Muscle of leg (tissue), 11 donors: ENCODE results near the gene GAS7. TPM values are rescaled to one million over a fixed set of nuclear protein-coding genes. Genes with fewer than 3 reads are reported as not detected.
"Not testable (repeated sequence)": the region's sequence is repeated elsewhere in the genome, so short reads cannot be mapped to it uniquely, and the experiment has no call there.

Source experiments
- DNase-seq: peaks from one replicate; pipeline ENCODE4 v3.0.0; 2013
- H3K27ac ChIP-seq: one replicate; pipeline ENCODE4 v1.5.1; 2013; ENCODE audit warnings: mild to moderate bottlenecking, low read length, control low read depth
- H3K27me3 ChIP-seq: one replicate; pipeline ENCODE4 v1.6.1; 2013; ENCODE audit warnings: low read length; ENCODE audit not compliant: control insufficient read depth, insufficient read depth
- H3K36me3 ChIP-seq: one replicate; pipeline ENCODE4 v1.6.1; 2013; ENCODE audit warnings: low read length; ENCODE audit not compliant: control insufficient read depth, insufficient read depth
- H3K4me1 ChIP-seq: one replicate; pipeline ENCODE4 v1.6.1; 2013; ENCODE audit warnings: low read length; ENCODE audit not compliant: control insufficient read depth, insufficient read depth
- H3K4me3 ChIP-seq: one replicate; pipeline ENCODE4 v1.5.1; 2013; ENCODE audit warnings: low read length, control low read depth
- H3K9me3 ChIP-seq: replicated peaks from 2 replicates; pipeline ENCODE4 v1.6.1; 2013; ENCODE audit warnings: low read depth, low read length; ENCODE audit not compliant: control insufficient read depth
- WGBS: methylation state at CpG from one replicate; pipeline ENCODE4 v1.1.5; 2013; ENCODE audit warnings: missing lambda C conversion rate; ENCODE audit not compliant: insufficient coverage; 5-methylcytosine and 5-hydroxymethylcytosine counted together
- polyA plus RNA-seq, 8 donors: library from polyadenylated mRNA; unstranded; fragments of 120-200 nt; gene quantifications; one replicate each; pipeline versions ENCODE4 v1.2.1 to v1.2.3, GENCODE V29; 2013; ENCODE audit warnings: inconsistent platforms in 1 of 8, low replicate concordance in 1 of 8; ENCODE audit not compliant: insufficient read length in 8 of 8, insufficient read depth in 1 of 8
- total RNA-seq: library from RNA; stranded (reverse); fragments of 120-200 nt; gene quantifications from one replicate; pipeline ENCODE4 v1.2.4, GENCODE V29; 2013

Gene GAS7
- total and polyA plus RNA-seq, 9 donors = 33.3 to 68.9 (median 45.9) TPM

GRCh38 chr17:9928601-9929333 lies 269.6 kb downstream of the GAS7 start:
- Histone ChIP-seq H3K4me3 (no peak overlapping the region), H3K4me1 (peaks cover 22% of the 10 kb centered on the region), H3K27ac (peak overlapping the region; percentile 70), H3K27me3 (peaks cover 7% of the 10 kb centered on the region), H3K9me3 (no peaks in the 10 kb centered on the region), H3K36me3 (peaks cover 11% of the 10 kb centered on the region)
- 28% methylated on average over 6 of the region's 13 CpGs for WGBS
- DNase-seq = peak; percentile 97

GRCh38 chr17:9926150-9926804 lies 272.1 kb downstream of the GAS7 start:
- WGBS = 85% methylated on average over 17 of the region's 21 CpGs
- H3K4me1 ChIP-seq = peaks cover 18% of the 10 kb centered on the region
- no peak overlapping the region for H3K4me3 ChIP-seq
- DNase-seq = no peak
- peaks cover 8% of the 10 kb centered on the region for H3K36me3 ChIP-seq
- no peaks in the 10 kb centered on the region for H3K9me3 ChIP-seq
- no peak overlapping the region for H3K27ac ChIP-seq
- H3K27me3 ChIP-seq = peaks cover 3% of the 10 kb centered on the region

GRCh38 chr17:9925457-9925856 lies 272.9 kb downstream of the GAS7 start:
- Histone ChIP-seq H3K9me3 (no peaks in the 10 kb centered on the region), H3K27me3 (no peaks in the 10 kb centered on the region), H3K27ac (no peak overlapping the region), H3K4me1 (peaks cover 11% of the 10 kb centered on the region), H3K4me3 (no peak overlapping the region), H3K36me3 (peaks cover 9% of the 10 kb centered on the region)
- WGBS = 83% methylated on average over 6 of the region's 11 CpGs
- DNase-seq = no peak

- 6% methylated on average over 5 of the region's 6 CpGs for WGBS
- Histone ChIP-seq H3K4me3 (no peak overlapping the region), H3K27ac (no peak overlapping the region), H3K27me3 (no peaks in the 10 kb centered on the region), H3K4me1 (peaks cover 11% of the 10 kb centered on the region), H3K9me3 (no peaks in the 10 kb centered on the region), H3K36me3 (peaks cover 11% of the 10 kb centered on the region)
- DNase-seq = peak; percentile 87
Observed at GRCh38 chr17:9924735-9925191, 273.6 kb downstream of the GAS7 start.

- H3K36me3 ChIP-seq = peaks cover 31% of the 10 kb centered on the region
- WGBS = 100% methylated on average over 4 of the region's 14 CpGs
- DNase-seq = no peak
Observed at GRCh38 chr17:9922012-9922848, 276.2 kb downstream of the GAS7 start.

GRCh38 chr17:9921216-9921615 lies 277.2 kb downstream of the GAS7 start:
- peaks cover 41% of the 10 kb centered on the region for H3K36me3 ChIP-seq
- not testable (repeated sequence) for DNase-seq, H3K27me3 ChIP-seq, H3K4me1 ChIP-seq, H3K4me3 ChIP-seq, H3K27ac ChIP-seq, H3K9me3 ChIP-seq
- 96% methylated on average over 7 of the region's 13 CpGs for WGBS

More at GRCh38 chr17:9922012-9922848, 276.2 kb downstream of the GAS7 start:
- H3K9me3 ChIP-seq = no peaks in the 10 kb centered on the region
- H3K27ac ChIP-seq = no peak overlapping the region
- no peaks in the 10 kb centered on the region for H3K4me1 ChIP-seq
- no peak overlapping the region for H3K4me3 ChIP-seq
- H3K27me3 ChIP-seq = no peaks in the 10 kb centered on the region

- Histone ChIP-seq H3K27ac (no peak overlapping the region), H3K4me1 (no peaks in the 10 kb centered on the region), H3K4me3 (no peak overlapping the region), H3K36me3 (peaks cover 55% of the 10 kb centered on the region), H3K27me3 (no peaks in the 10 kb centered on the region), H3K9me3 (no peaks in the 10 kb centered on the region)
- WGBS = 82% methylated on average over 5 of the region's 5 CpGs
- DNase-seq = no peak
Observed at GRCh38 chr17:9918804-9919352, 279.5 kb downstream of the GAS7 start.

- Histone ChIP-seq H3K27me3 (no peaks in the 10 kb centered on the region), H3K4me3 (no peak overlapping the region), H3K36me3 (peaks cover 60% of the 10 kb centered on the region), H3K27ac (no peak overlapping the region), H3K4me1 (no peaks in the 10 kb centered on the region), H3K9me3 (no peaks in the 10 kb centered on the region)
- WGBS = 92% methylated on average over 2 of the region's 8 CpGs
- DNase-seq = no peak
Observed at GRCh38 chr17:9918352-9918751, 280.1 kb downstream of the GAS7 start.

- H3K27me3 ChIP-seq = no peaks in the 10 kb centered on the region
- no peak overlapping the region for H3K4me3 ChIP-seq
- DNase-seq = no peak
- H3K4me1 ChIP-seq = no peaks in the 10 kb centered on the region
- H3K27ac ChIP-seq = no peak overlapping the region
- peaks cover 66% of the 10 kb centered on the region for H3K36me3 ChIP-seq
- H3K9me3 ChIP-seq = no peaks in the 10 kb centered on the region
- 85% methylated on average over 14 of the region's 19 CpGs for WGBS
Observed at GRCh38 chr17:9917801-9918200, 280.6 kb downstream of the GAS7 start.

GRCh38 chr17:9917131-9917530 lies 281.3 kb downstream of the GAS7 start:
- H3K4me1 ChIP-seq = peaks cover 4% of the 10 kb centered on the region
- DNase-seq = no peak
- WGBS = 91% methylated on average over 10 of the region's 13 CpGs
- peaks cover 66% of the 10 kb centered on the region for H3K36me3 ChIP-seq
- H3K4me3 ChIP-seq = no peak overlapping the region
- H3K27ac ChIP-seq = no peak overlapping the region
- no peaks in the 10 kb centered on the region for H3K9me3 ChIP-seq
- H3K27me3 ChIP-seq = no peaks in the 10 kb centered on the region
